ENCODE measurements around the gene TERT. TPM values are rescaled to one million over a fixed set of nuclear protein-coding genes. Genes with fewer than 3 reads are reported as not detected.
"Not testable (repeated sequence)": the region's sequence is repeated elsewhere in the genome, so short reads cannot be mapped to it uniquely, and the experiment has no call there.

TERT gene
- total RNA-seq, 1 experiment from 2014 or later, result 3.3 TPM

DNA sequence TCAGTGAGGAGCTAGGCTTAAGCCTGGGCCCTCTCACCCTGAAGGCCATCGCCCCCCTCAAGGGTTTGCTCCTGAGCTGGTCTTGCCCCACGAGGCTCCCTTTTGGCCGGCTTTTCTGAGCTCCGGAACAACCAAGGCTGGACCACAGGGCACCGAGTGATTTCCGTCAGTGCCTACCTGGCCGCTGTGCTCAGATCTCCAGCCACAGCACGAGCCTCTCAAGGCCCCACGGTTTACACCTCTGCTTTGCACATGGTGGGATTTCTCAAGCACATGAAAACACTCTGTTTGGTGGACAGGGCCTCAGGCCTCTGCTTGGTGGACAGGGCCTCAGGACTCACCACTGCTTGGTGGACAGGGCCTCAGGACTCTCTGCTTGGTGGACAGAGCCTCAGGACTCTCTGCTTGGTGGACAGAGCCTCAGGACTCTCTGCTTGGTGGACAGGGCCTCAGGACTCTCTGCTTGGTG lies 34.3 kb upstream of the TERT start:
- no peaks in the 10 kb centered on the region for H3K27me3 ChIP-seq (ENCODE audit: low read length)
- H4K20me1 ChIP-seq (ENCODE audit: insufficient read depth, low read depth, low read length), result peaks cover 6% of the 10 kb centered on the region; the same call in 1 of the 2 replicates
- no peak overlapping the region for H3K4me3 ChIP-seq (ENCODE audit: low read length)
- no peak overlapping the region for H3K4me2 ChIP-seq (ENCODE audit: low read depth, low read length, poor library complexity, severe bottlenecking)
- H2AFZ ChIP-seq (ENCODE audit: low read length), result no peak overlapping the region
- no peak for DNase-seq
- H3K9me2 ChIP-seq (replicated peaks; ENCODE audit: insufficient read depth, low read length), result no peaks in the 10 kb centered on the region
- H3K27ac ChIP-seq (ENCODE audit: low read length), result no peak overlapping the region
- no peaks in the 10 kb centered on the region for H3K4me1 ChIP-seq (ENCODE audit: low read length)
- H3K36me3 ChIP-seq (ENCODE audit: insufficient read depth, low read length), result peaks cover 5% of the 10 kb centered on the region; the same call in 1 of the 2 replicates
- H3K9ac ChIP-seq (ENCODE audit: low read length), result no peak overlapping the region
- H3K9me3 ChIP-seq (ENCODE audit: low read length), result no peaks in the 10 kb centered on the region
- no peaks in the 10 kb centered on the region for H3K79me2 ChIP-seq (ENCODE audit: low read length)

GRCh38 chr5:1328237-1329110 lies 33.6 kb upstream of the TERT start:
- not testable (repeated sequence) for H3K36me3 ChIP-seq (ENCODE audit: insufficient read depth, low read length); H4K20me1 ChIP-seq (ENCODE audit: insufficient read depth, low read depth, low read length)

DNA sequence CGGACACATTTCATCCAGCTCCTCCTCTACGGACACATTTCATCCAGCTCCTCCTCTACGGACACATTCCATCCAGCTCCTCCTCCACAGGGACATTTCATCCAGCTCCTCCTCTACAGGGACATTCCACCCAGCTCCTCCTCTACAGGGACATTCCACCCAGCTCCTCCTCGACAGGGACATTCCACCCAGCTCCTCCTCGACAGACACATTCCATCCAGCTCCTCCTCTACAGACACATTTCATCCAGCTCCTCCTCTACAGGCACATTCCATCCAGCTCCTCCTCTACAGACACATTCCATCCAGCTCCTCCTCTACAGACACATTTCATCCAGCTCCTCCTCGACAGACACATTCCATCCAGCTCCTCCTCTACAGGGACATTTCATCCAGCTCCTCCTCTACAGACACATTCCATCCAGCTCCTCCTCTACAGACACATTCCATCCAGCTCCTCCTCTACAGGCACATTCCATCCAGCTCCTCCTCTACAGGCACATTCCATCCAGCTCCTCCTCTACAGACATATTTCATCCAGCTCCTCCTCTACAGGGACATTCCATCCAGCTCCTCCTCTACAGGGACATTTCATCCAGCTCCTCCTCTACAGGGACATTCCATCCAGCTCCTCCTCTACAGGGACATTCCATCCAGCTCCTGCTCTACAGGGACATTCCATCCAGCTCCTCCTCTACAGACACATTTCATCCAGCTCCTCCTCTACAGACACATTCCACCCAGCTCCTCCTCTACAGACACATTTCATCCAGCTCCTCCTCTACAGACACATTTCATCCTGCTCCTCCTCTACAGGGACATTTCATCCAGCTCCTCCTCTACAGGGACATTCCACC lies 32.3 kb upstream of the TERT start:
- not testable (repeated sequence) for H3K4me1 ChIP-seq (ENCODE audit: low read length); H4K20me1 ChIP-seq (ENCODE audit: insufficient read depth, low read depth, low read length); DNase-seq; H2AFZ ChIP-seq (ENCODE audit: low read length); H3K79me2 ChIP-seq (ENCODE audit: low read length); H3K4me2 ChIP-seq (ENCODE audit: low read depth, low read length, poor library complexity, severe bottlenecking); H3K27ac ChIP-seq (ENCODE audit: low read length); H3K27me3 ChIP-seq (ENCODE audit: low read length); H3K9ac ChIP-seq (ENCODE audit: low read length); H3K9me3 ChIP-seq (ENCODE audit: low read length); H3K4me3 ChIP-seq (ENCODE audit: low read length); H3K9me2 ChIP-seq (replicated peaks; ENCODE audit: insufficient read depth, low read length); H3K36me3 ChIP-seq (ENCODE audit: insufficient read depth, low read length)

More at GRCh38 chr5:1328237-1329110, 33.6 kb upstream of the TERT start:
- not testable (repeated sequence) for H3K79me2 ChIP-seq (ENCODE audit: low read length); H3K4me1 ChIP-seq (ENCODE audit: low read length); H3K4me3 ChIP-seq (ENCODE audit: low read length); H3K9me2 ChIP-seq (replicated peaks; ENCODE audit: insufficient read depth, low read length); H3K9me3 ChIP-seq (ENCODE audit: low read length); H2AFZ ChIP-seq (ENCODE audit: low read length); H3K9ac ChIP-seq (ENCODE audit: low read length); H3K27me3 ChIP-seq (ENCODE audit: low read length); H3K27ac ChIP-seq (ENCODE audit: low read length); H3K4me2 ChIP-seq (ENCODE audit: low read depth, low read length, poor library complexity, severe bottlenecking); DNase-seq

- H3K4me1 ChIP-seq (ENCODE audit: low read length); H3K9ac ChIP-seq (ENCODE audit: low read length); H4K20me1 ChIP-seq (ENCODE audit: insufficient read depth, low read depth, low read length); H3K79me2 ChIP-seq (ENCODE audit: low read length); H3K4me2 ChIP-seq (ENCODE audit: low read depth, low read length, poor library complexity, severe bottlenecking); H3K4me3 ChIP-seq (ENCODE audit: low read length); DNase-seq; H3K27ac ChIP-seq (ENCODE audit: low read length); H3K9me3 ChIP-seq (ENCODE audit: low read length); H3K9me2 ChIP-seq (replicated peaks; ENCODE audit: insufficient read depth, low read length); H3K36me3 ChIP-seq (ENCODE audit: insufficient read depth, low read length); H3K27me3 ChIP-seq (ENCODE audit: low read length); H2AFZ ChIP-seq (ENCODE audit: low read length): not testable (repeated sequence)
These were observed 31.6 kb upstream of the TERT start for GRCh38 chr5:1326532-1326875.

DNA sequence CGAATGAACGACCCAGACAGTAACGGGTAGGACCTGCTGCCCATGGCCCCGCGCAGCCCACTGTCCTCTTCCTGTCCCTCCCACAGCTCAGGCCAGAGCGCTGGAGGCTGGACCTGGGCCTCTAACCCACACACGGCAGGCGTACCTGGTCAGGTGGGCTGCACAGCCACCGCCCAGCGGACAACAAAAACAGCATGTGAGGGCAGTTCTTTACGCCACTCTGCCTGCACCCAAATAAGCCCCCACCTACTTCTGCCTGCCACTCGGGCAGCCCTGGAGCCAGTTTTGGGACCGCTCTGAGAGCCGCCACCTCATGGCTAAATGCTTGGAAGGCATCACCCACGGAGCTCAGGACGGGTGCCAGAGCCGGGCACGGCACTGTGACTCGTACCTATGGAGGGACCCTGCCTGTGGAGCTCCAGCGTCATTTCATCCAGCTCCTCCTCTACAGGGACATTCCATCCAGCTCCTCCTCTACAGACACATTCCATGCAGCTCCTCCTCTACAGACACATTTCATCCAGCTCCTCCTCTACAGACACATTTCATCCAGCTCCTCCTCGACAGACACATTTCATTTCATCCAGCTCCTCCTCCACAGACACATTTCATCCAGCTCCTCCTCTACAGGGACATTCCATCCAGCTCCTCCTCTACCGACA lies 31.1 kb upstream of the TERT start:
- no peaks in the 10 kb centered on the region for H3K4me1 ChIP-seq (ENCODE audit: low read length)
- H4K20me1 ChIP-seq (ENCODE audit: insufficient read depth, low read depth, low read length), result no peaks in the 10 kb centered on the region
- DNase-seq, result no peak
- no peaks in the 10 kb centered on the region for H3K79me2 ChIP-seq (ENCODE audit: low read length)
- H2AFZ ChIP-seq (ENCODE audit: low read length), result no peak overlapping the region
- H3K9me2 ChIP-seq (replicated peaks; ENCODE audit: insufficient read depth, low read length), result no peaks in the 10 kb centered on the region
- no peak overlapping the region for H3K4me2 ChIP-seq (ENCODE audit: low read depth, low read length, poor library complexity, severe bottlenecking)
- H3K4me3 ChIP-seq (ENCODE audit: low read length), result no peak overlapping the region
- H3K9me3 ChIP-seq (ENCODE audit: low read length), result no peaks in the 10 kb centered on the region
- H3K27ac ChIP-seq (ENCODE audit: low read length), result no peak overlapping the region
- H3K36me3 ChIP-seq (ENCODE audit: insufficient read depth, low read length), result no peaks in the 10 kb centered on the region
- no peaks in the 10 kb centered on the region for H3K27me3 ChIP-seq (ENCODE audit: low read length)
- no peak overlapping the region for H3K9ac ChIP-seq (ENCODE audit: low read length)

GRCh38 chr5:1325191-1325741 lies 30.4 kb upstream of the TERT start:
- Histone ChIP-seq H4K20me1 (ENCODE audit: insufficient read depth, low read depth, low read length) (no peaks in the 10 kb centered on the region), H3K36me3 (ENCODE audit: insufficient read depth, low read length) (no peaks in the 10 kb centered on the region)

GRCh38 chr5:1324719-1325190 lies 29.9 kb upstream of the TERT start:
- no peaks in the 10 kb centered on the region for H3K27me3 ChIP-seq (ENCODE audit: low read length)
- H2AFZ ChIP-seq (ENCODE audit: low read length), result no peak overlapping the region
- H3K4me2 ChIP-seq (ENCODE audit: low read depth, low read length, poor library complexity, severe bottlenecking), result no peak overlapping the region
- H3K27ac ChIP-seq (ENCODE audit: low read length), result no peak overlapping the region
- H3K9me3 ChIP-seq (ENCODE audit: low read length), result no peaks in the 10 kb centered on the region
- no peaks in the 10 kb centered on the region for H3K79me2 ChIP-seq (ENCODE audit: low read length)
- no peaks in the 10 kb centered on the region for H4K20me1 ChIP-seq (ENCODE audit: insufficient read depth, low read depth, low read length)
- no peaks in the 10 kb centered on the region for H3K4me1 ChIP-seq (ENCODE audit: low read length)
- H3K9ac ChIP-seq (ENCODE audit: low read length), result no peak overlapping the region
- no peak overlapping the region for H3K4me3 ChIP-seq (ENCODE audit: low read length)
- DNase-seq, result no peak
- H3K9me2 ChIP-seq (replicated peaks; ENCODE audit: insufficient read depth, low read length), result no peaks in the 10 kb centered on the region
- no peaks in the 10 kb centered on the region for H3K36me3 ChIP-seq (ENCODE audit: insufficient read depth, low read length)

More at GRCh38 chr5:1325191-1325741, 30.4 kb upstream of the TERT start:
- Histone ChIP-seq H3K9me2 (replicated peaks; ENCODE audit: insufficient read depth, low read length) (no peaks in the 10 kb centered on the region), H3K9me3 (ENCODE audit: low read length) (no peaks in the 10 kb centered on the region), H3K27me3 (ENCODE audit: low read length) (no peaks in the 10 kb centered on the region), H3K4me1 (ENCODE audit: low read length) (no peaks in the 10 kb centered on the region), H3K4me2 (ENCODE audit: low read depth, low read length, poor library complexity, severe bottlenecking) (no peak overlapping the region), H2AFZ (ENCODE audit: low read length) (no peak overlapping the region), H3K27ac (ENCODE audit: low read length) (no peak overlapping the region), H3K4me3 (ENCODE audit: low read length) (no peak overlapping the region), H3K9ac (ENCODE audit: low read length) (no peak overlapping the region), H3K79me2 (ENCODE audit: low read length) (no peaks in the 10 kb centered on the region)
- DNase-seq, result no peak

Data from Karpas-422 (cell line).